ENCODE results near the gene FKBP10. TPM values are rescaled to one million over a fixed set of nuclear protein-coding genes. Genes with fewer than 3 reads are reported as not detected.
A peak's percentile ranks its signal among the peaks of the same experiment; 100 is the strongest.
"Not testable (repeated sequence)": the region's sequence is repeated elsewhere in the genome, so short reads cannot be mapped to it uniquely, and the experiment has no call there.

FKBP10 gene
- total RNA-seq, 6 experiments from 2014 or later, result 417 to 500 (median 442) TPM

GRCh38 chr17:41848788-41849187 lies 36.0 kb downstream of the FKBP10 start:
- Mint-ChIP-seq H3K27ac (0 out of 2 replicates have a peak overlapping the region, but pooled peaks have one; percentile 1), H3K27me3 (ENCODE audit: insufficient read depth) (no peaks in the 10 kb centered on the region; the same call in 1 of the 2 replicates), H3K4me1 (ENCODE audit: low read depth) (peaks cover 36% of the 10 kb centered on the region), H3K9me3 (no peaks in the 10 kb centered on the region), H3K4me3 (no peak overlapping the region), H3K36me3 (ENCODE audit: low read depth) (peaks cover 14% of the 10 kb centered on the region)
- peak; percentile 37 for DNase-seq
- TF ChIP-seq CTCF (IDR thresholded peaks at IDR 0.05), result no peak

- DNase-seq, result no peak
- Mint-ChIP-seq H3K4me3 (no peak overlapping the region), H3K27ac (0 out of 2 replicates have a peak overlapping the region, but pooled peaks have one; percentile 1), H3K9me3 (no peaks in the 10 kb centered on the region), H3K27me3 (ENCODE audit: insufficient read depth) (no peaks in the 10 kb centered on the region; the same call in 1 of the 2 replicates), H3K4me1 (ENCODE audit: low read depth) (peaks cover 36% of the 10 kb centered on the region), H3K36me3 (ENCODE audit: low read depth) (peaks cover 21% of the 10 kb centered on the region)
- TF ChIP-seq CTCF (IDR thresholded peaks at IDR 0.05), result no peak
Measured at GRCh38 chr17:41849251-41849990, 36.6 kb downstream of the FKBP10 start.

GRCh38 chr17:41851382-41851781 lies 38.6 kb downstream of the FKBP10 start:
- not testable (repeated sequence) for H3K27me3 Mint-ChIP-seq (ENCODE audit: insufficient read depth); DNase-seq; H3K4me3 Mint-ChIP-seq; H3K27ac Mint-ChIP-seq; H3K9me3 Mint-ChIP-seq
- peaks cover 26% of the 10 kb centered on the region for H3K4me1 Mint-ChIP-seq (ENCODE audit: low read depth)
- H3K36me3 Mint-ChIP-seq (ENCODE audit: low read depth), result peaks cover 22% of the 10 kb centered on the region; the same call in 1 of the 2 replicates

- H3K4me3 Mint-ChIP-seq, result no peak overlapping the region
- TF ChIP-seq CTCF (IDR thresholded peaks at IDR 0.05), result no peak
- no peak overlapping the region for H3K27ac Mint-ChIP-seq
- no peak for DNase-seq
- no peaks in the 10 kb centered on the region for H3K9me3 Mint-ChIP-seq
- no peaks in the 10 kb centered on the region; the same call in none of the 2 replicates for H3K27me3 Mint-ChIP-seq (ENCODE audit: insufficient read depth)
- H3K36me3 Mint-ChIP-seq (ENCODE audit: low read depth), result no peaks in the 10 kb centered on the region; the same call in 1 of the 2 replicates
- H3K4me1 Mint-ChIP-seq (ENCODE audit: low read depth), result peaks cover 16% of the 10 kb centered on the region
Measured at GRCh38 chr17:41860254-41860931, 47.6 kb downstream of the FKBP10 start.

- DNase-seq, result no peak
- Mint-ChIP-seq H3K36me3 (ENCODE audit: low read depth) (peaks cover 12% of the 10 kb centered on the region; the same call in 1 of the 2 replicates), H3K4me1 (ENCODE audit: low read depth) (peaks cover 19% of the 10 kb centered on the region), H3K27ac (no peak overlapping the region), H3K9me3 (no peaks in the 10 kb centered on the region), H3K27me3 (ENCODE audit: insufficient read depth) (no peaks in the 10 kb centered on the region; the same call in none of the 2 replicates), H3K4me3 (no peak overlapping the region)
- TF ChIP-seq CTCF (IDR thresholded peaks at IDR 0.05), result no peak
Measured at GRCh38 chr17:41863074-41863848, 50.5 kb downstream of the FKBP10 start.

Measured in HFFc6 (cell line).